ENCODE measurements around the gene RSRC1.

Gene RSRC1

GRCh38 chr3:158369279-158369678 is 259.4 kb downstream of the RSRC1 start (continued):
- TF ChIP-seq, protein P1, sequence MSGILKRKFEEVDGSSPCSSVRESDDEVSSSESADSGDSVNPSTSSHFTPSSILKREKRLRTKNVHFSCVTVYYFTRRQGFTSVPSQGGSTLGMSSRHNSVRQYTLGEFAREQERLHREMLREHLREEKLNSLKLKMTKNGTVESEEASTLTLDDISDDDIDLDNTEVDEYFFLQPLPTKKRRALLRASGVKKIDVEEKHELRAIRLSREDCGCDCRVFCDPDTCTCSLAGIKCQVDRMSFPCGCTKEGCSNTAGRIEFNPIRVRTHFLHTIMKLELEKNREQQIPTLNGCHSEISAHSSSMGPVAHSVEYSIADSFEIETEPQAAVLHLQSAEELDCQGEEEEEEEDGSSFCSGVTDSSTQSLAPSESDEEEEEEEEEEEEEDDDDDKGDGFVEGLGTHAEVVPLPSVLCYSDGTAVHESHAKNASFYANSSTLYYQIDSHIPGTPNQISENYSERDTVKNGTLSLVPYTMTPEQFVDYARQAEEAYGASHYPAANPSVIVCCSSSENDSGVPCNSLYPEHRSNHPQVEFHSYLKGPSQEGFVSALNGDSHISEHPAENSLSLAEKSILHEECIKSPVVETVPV (CRISPR knock-in tag; IDR thresholded peaks at IDR 0.05) = no peak
- TF ChIP-seq CSDC2 (CRISPR knock-in tag; IDR thresholded peaks at IDR 0.05) = no peak
- TF ChIP-seq PPARA (CRISPR knock-in tag; IDR thresholded peaks at IDR 0.05; ENCODE audit: borderline replicate concordance) = no peak
- no peak for TF ChIP-seq CREB5 (CRISPR knock-in tag; IDR thresholded peaks at IDR 0.05; ENCODE audit: low read depth)
- TF ChIP-seq OSR1 (CRISPR knock-in tag; IDR thresholded peaks at IDR 0.05) = no peak
- TF ChIP-seq ZNF8 (CRISPR knock-in tag; IDR thresholded peaks at IDR 0.05) = no peak
- no peak for TF ChIP-seq GLIS3 (CRISPR knock-in tag; IDR thresholded peaks at IDR 0.05)
- TF ChIP-seq ISL1 (CRISPR knock-in tag; IDR thresholded peaks at IDR 0.05) = no peak
- no peak for TF ChIP-seq TOX (CRISPR knock-in tag; IDR thresholded peaks at IDR 0.05; ENCODE audit: borderline replicate concordance)

DNA sequence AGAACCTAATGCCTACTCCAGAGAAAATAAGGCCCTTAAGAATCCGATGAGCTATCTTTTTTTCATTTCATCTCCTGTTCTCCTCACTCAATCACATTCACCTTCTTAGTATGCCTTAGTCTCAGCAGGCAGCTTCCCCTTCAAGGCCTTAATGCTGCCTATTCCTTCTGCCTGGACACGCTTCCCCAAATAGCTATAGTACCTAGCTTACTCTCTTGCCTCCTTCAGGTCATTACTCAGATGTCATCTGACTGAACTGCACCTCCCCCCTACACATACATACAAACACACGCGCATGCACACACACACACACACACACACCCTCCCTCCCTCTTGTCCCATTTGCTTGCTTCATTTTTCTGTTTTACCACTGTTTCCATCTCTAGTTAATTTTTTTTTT is 269.6 kb downstream of the RSRC1 start:
- no peak for ATAC-seq
- TF ChIP-seq ZFP3 (CRISPR knock-in tag; IDR thresholded peaks at IDR 0.05) (no peak), GLIS3 (CRISPR knock-in tag; IDR thresholded peaks at IDR 0.05) (no peak), ISL1 (CRISPR knock-in tag; IDR thresholded peaks at IDR 0.05) (no peak), TSHZ2 (CRISPR knock-in tag; IDR thresholded peaks at IDR 0.05) (no peak), ZNF565 (CRISPR knock-in tag; conservative IDR thresholded peaks at IDR 0.05; ENCODE audit: low read depth) (no peak), ZNF8 (CRISPR knock-in tag; IDR thresholded peaks at IDR 0.05) (no peak), CREB5 (CRISPR knock-in tag; IDR thresholded peaks at IDR 0.05; ENCODE audit: low read depth) (no peak), ZFP30 (CRISPR knock-in tag; IDR thresholded peaks at IDR 0.05) (no peak), ZC3H10 (CRISPR knock-in tag; IDR thresholded peaks at IDR 0.05) (no peak)

DNA sequence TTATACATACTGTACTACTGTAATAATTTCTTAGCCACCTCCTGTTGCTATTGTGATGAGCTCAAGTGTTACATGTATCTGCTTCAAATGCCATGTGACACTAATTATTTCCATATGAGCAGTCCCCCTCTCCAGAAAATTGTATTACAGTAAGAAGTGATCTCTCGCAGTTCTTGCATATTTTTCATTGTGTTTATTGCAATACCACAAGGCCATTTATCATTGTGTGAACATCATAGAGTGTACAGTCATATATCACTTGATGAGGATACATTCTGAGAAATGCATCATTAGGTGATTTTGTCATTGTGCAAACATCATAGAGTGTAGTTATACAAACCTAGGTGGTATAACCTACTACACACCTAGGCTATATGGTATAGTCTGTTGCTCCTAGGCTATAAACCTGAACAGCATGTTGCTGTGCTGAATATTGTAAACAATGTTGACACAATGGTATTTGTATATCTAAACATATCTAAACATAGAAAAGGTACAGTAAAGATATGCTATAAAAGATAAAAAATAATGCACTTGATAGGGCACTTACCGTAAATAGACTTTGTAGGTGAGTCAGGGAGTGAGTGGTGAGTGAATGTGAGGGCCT is 271.5 kb downstream of the RSRC1 start:
- no peak for ATAC-seq

More for the DNA sequence above, 271.5 kb downstream of the RSRC1 start:
- TF ChIP-seq RARB (CRISPR knock-in tag; IDR thresholded peaks at IDR 0.05) (no peak), ZNF70 (CRISPR knock-in tag; IDR thresholded peaks at IDR 0.05) (no peak), CREB5 (CRISPR knock-in tag; IDR thresholded peaks at IDR 0.05; ENCODE audit: low read depth) (no peak), ISL1 (CRISPR knock-in tag; IDR thresholded peaks at IDR 0.05) (no peak), ZFP30 (CRISPR knock-in tag; IDR thresholded peaks at IDR 0.05) (no peak), ZC3H10 (CRISPR knock-in tag; IDR thresholded peaks at IDR 0.05) (no peak), ZFP3 (CRISPR knock-in tag; IDR thresholded peaks at IDR 0.05) (no peak), POU6F1 (CRISPR knock-in tag; IDR thresholded peaks at IDR 0.05; ENCODE audit: borderline replicate concordance, low read depth) (no peak), OSR1 (CRISPR knock-in tag; IDR thresholded peaks at IDR 0.05) (no peak), ESRRG (CRISPR knock-in tag; IDR thresholded peaks at IDR 0.05) (no peak), TCF4 (CRISPR knock-in tag; IDR thresholded peaks at IDR 0.05; ENCODE audit: borderline replicate concordance) (no peak), ARNTL (CRISPR knock-in tag; IDR thresholded peaks at IDR 0.05; ENCODE audit: borderline replicate concordance, low read depth) (no peak), TOX (CRISPR knock-in tag; IDR thresholded peaks at IDR 0.05; ENCODE audit: borderline replicate concordance) (no peak), ZNF565 (CRISPR knock-in tag; conservative IDR thresholded peaks at IDR 0.05; ENCODE audit: low read depth) (no peak), GLIS3 (CRISPR knock-in tag; IDR thresholded peaks at IDR 0.05) (no peak)

All from SK-N-SH treated with all-trans-retinoic acid at 6 μM for 48 hours (cell line).